GM12878 (cell line): Measurements from ENCODE around the gene ARHGEF33. TPM values are rescaled to one million over a fixed set of nuclear protein-coding genes. Genes with fewer than 3 reads are reported as not detected.

ENCODE experiments used
- ATAC-seq: fragments of 200-7000 bp; cut with Tn5 transposase; 3 replicates; pipeline ENCODE4 v1.9.1; 2020; ENCODE audit warnings: mild to moderate bottlenecking, moderate library complexity
- BruUV-seq: library from RNA; stranded (reverse); fragments of 400-500 nt; replicated peaks from 2 replicates; lab custom pipeline; 2021; lab: Mats Ljungman, UMichigan
- CTCF ChIA-PET: fragments of 300-600 bp; sonication (Branson Sonifier 250); formaldehyde crosslinking; extraction: SDS; loops from one replicate; lab custom pipeline; 2021; ENCODE audit warnings: inconsistent platforms; lab: Yijun Ruan, JAX
- POLR2A ChIA-PET: fragments of 350-600 bp; formaldehyde crosslinking; extraction: SDS; loops from one replicate; lab custom pipeline; 2021; ENCODE audit warnings: inconsistent platforms; lab: Charles Lee
- RAD21 ChIA-PET: fragments of 300-600 bp; sonication (Branson Sonifier 250); formaldehyde crosslinking; loops from one replicate; lab custom pipeline; 2023; ENCODE audit warnings: antibody characterized with exemption; ENCODE audit not compliant: unreplicated experiment; lab: Charles Lee
- SMC1A ChIA-PET: fragments of 300-600 bp; sonication (Branson Sonifier 250); formaldehyde crosslinking; loops from one replicate; lab custom pipeline; 2023; ENCODE audit not compliant: unreplicated experiment, uncharacterized antibody; lab: Charles Lee
- DNase-seq: peaks from one replicate; pipeline ENCODE4 v3.0.0-alpha.2; 2011; ENCODE audit warnings: low read depth, low spot score
- FAIRE-seq: peaks from 3 replicates; lab custom pipeline; 2011; peaks lifted over from hg19 to GRCh38; lab: Jason Lieb, UNC
- H2AFZ ChIP-seq: 2 replicates; pipeline ENCODE4 v1.6.0; 2011; ENCODE audit warnings: low read depth, low read length, control low read depth; ENCODE audit not compliant: control insufficient read depth
- H3K27ac ChIP-seq: 2 replicates; pipeline ENCODE4 v1.5.1; 2011; ENCODE audit warnings: control low read depth; ENCODE audit not compliant: control insufficient read depth, insufficient read depth
- H3K27me3 ChIP-seq, 2 experiments: replicated peaks in 1 of 2; 2 replicates each; pipeline versions ENCODE4 v1.6.0 to v1.6.1; 2011; ENCODE audit warnings: low read length in 1 of 2; ENCODE audit not compliant: control insufficient read depth in 2 of 2, insufficient read depth in 2 of 2
- H3K36me3 ChIP-seq, 2 experiments: 2 replicates each; pipeline ENCODE4 v1.5.1; 2011; ENCODE audit warnings: low read length in 1 of 2; ENCODE audit not compliant: control insufficient read depth in 2 of 2, insufficient read depth in 2 of 2
- H3K4me1 ChIP-seq: 2 replicates; pipeline ENCODE4 v1.6.1; 2011; ENCODE audit warnings: mild to moderate bottlenecking, low read length, moderate library complexity, mixed read lengths; ENCODE audit not compliant: control insufficient read depth, insufficient read depth
- H3K4me2 ChIP-seq: 2 replicates; pipeline ENCODE4 v1.6.0; 2011; ENCODE audit warnings: control low read depth; ENCODE audit not compliant: control insufficient read depth, insufficient read depth
- H3K4me3 ChIP-seq: fragments of 200-600 bp; sonication (generic); 2 replicates; pipeline ENCODE4 v1.5.1; 2016
- H3K79me2 ChIP-seq: 2 replicates; pipeline ENCODE4 v1.6.0; 2011; ENCODE audit warnings: low read length; ENCODE audit not compliant: control insufficient read depth, insufficient read depth
- H3K9ac ChIP-seq: 2 replicates; pipeline ENCODE4 v1.8.0; 2011; ENCODE audit warnings: low read length, control low read depth, mixed read lengths; ENCODE audit not compliant: control insufficient read depth, insufficient read depth
- H3K9me3 ChIP-seq: replicated peaks from 3 replicates; pipeline ENCODE4 v1.5.1; 2011; ENCODE audit warnings: mild to moderate bottlenecking, low read length; ENCODE audit not compliant: control insufficient read depth, insufficient read depth
- H4K20me1 ChIP-seq: 2 replicates; pipeline ENCODE4 v1.6.0; 2011; ENCODE audit not compliant: control insufficient read depth, insufficient read depth
- CEBPZ ChIP-seq: fragments of 150-350 bp; IDR thresholded peaks from 2 replicates; pipeline ENCODE4 v1.6.1; 2016; ENCODE audit warnings: low read depth, low read length
- CHD4 ChIP-seq: fragments of 200-600 bp; sonication (generic); IDR thresholded peaks from 2 replicates; pipeline ENCODE4 v1.6.1; 2016; ENCODE audit warnings: mild to moderate bottlenecking
- EZH2 ChIP-seq: IDR thresholded peaks from 2 replicates; pipeline ENCODE4 v1.6.1; 2012; ENCODE audit warnings: low read depth, mild to moderate bottlenecking, control low read depth, inconsistent platforms, low read length, borderline replicate concordance; ENCODE audit not compliant: control insufficient read depth
- HDAC2 ChIP-seq: fragments of 200-600 bp; sonication (generic); IDR thresholded peaks from 2 replicates; pipeline ENCODE4 v1.6.1; 2017
- REST ChIP-seq: IDR thresholded peaks from 2 replicates; pipeline ENCODE4 v1.6.1; 2012; ENCODE audit warnings: mild to moderate bottlenecking, low read depth, low read length
- RUNX3 ChIP-seq: IDR thresholded peaks from 2 replicates; pipeline ENCODE4 v1.6.1; 2012; ENCODE audit warnings: low read length, inconsistent platforms
- STAT3 ChIP-seq: IDR thresholded peaks from 2 replicates; pipeline ENCODE4 v1.6.1; 2011; ENCODE audit warnings: low read depth, low read length, improper control_type of control experiment
- TBL1XR1 ChIP-seq: IDR thresholded peaks from 2 replicates; pipeline ENCODE4 v1.6.1; 2012; ENCODE audit warnings: low read depth, low read length, improper control_type of control experiment
- ZNF592 ChIP-seq: fragments of 450-650 bp; IDR thresholded peaks from 2 replicates; pipeline ENCODE4 v1.6.1; 2017; ENCODE audit warnings: mild to moderate bottlenecking, moderate library complexity
- WGBS: methylation state at CpG from one replicate; pipeline ENCODE4 v1.1.6; 2016; ENCODE audit warnings: low lambda C conversion rate; ENCODE audit not compliant: insufficient replicate concordance, insufficient coverage; ENCODE audit errors: missing lambda C conversion rate; 5-methylcytosine and 5-hydroxymethylcytosine counted together
- in situ Hi-C: fragments of 300-500 bp; cut with MboI; formaldehyde crosslinking; loops from 9 replicates; pipeline ENCODE4 v1.14.3; 2018; ENCODE audit warnings: mixed read lengths
- intact Hi-C: fragments of 100-400 bp; cut with micrococcal nuclease; formaldehyde crosslinking; loops from one replicate; pipeline ENCODE4 v1.14.2; 2022; ENCODE audit not compliant: unreplicated experiment
- polyA plus RNA-seq, 11 experiments: library from polyadenylated mRNA; depleted of rRNA in 4 of 11; unstranded in 6 of 11; stranded (reverse) in 5 of 11; fragments of >200 nt; fragmentation: Nextera tagmentation in 4 of 11; fragmentation: Illumina TruSeq in 1 of 11; extraction: Ambion mirVana in 4 of 11; extraction: Trizol in 1 of 11; gene quantifications; 1 replicate in 1 of 11; 2 replicates in 10 of 11; pipeline versions ENCODE4 v1.2.1 to v1.2.3, GENCODE V29; 2011 to 2016; ENCODE audit warnings: inconsistent platforms in 2 of 11, missing spikeins in 2 of 11, low read depth in 1 of 11
- total RNA-seq, 4 experiments: library from RNA; depleted of rRNA in 3 of 4; stranded (reverse); fragments of >200 nt in 3 of 4; fragmentation: Illumina TruSeq in 1 of 4; extraction: Trizol in 1 of 4; gene quantifications; 2 replicates each; pipeline versions ENCODE4 v1.2.1 to v1.2.3, GENCODE V29; 2013 to 2021
- TF ChIP-seq, protein P1 (sequence below): fragments of 450-650 bp; formaldehyde crosslinking; IDR thresholded peaks from 2 replicates; pipeline ENCODE4 v1.4.0; 2022; ENCODE audit warnings: mild to moderate bottlenecking, moderate library complexity

Gene ARHGEF33
- total and polyA plus RNA-seq, 10 of the 15 experiments (the other 5 are each of a cell fraction or from before 2014, with no cell fraction given), result 0.01 to 0.08 (median 0.05) TPM; not detected in 4

DNA sequence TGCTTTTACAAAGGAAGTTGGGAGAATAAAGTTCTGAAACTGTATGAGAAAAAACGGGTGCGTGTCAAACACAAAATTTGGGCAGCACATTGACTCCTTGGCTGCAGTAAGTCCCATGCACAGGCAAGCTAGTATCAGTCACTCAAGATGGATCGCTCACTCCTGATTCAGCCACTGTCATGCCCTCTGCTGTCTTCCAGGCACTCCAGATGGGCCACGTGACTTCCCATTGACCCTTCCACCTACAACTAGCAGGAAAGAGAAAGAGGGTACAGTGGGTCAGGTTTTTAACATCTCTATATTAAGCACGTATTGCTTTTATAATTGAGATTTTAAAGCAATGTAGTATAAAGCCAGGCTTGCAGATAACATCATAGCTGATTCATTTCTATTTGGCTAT is 8.6 kb downstream of the ARHGEF33 start:
- in situ Hi-C loops (no loop called here), intact Hi-C loops (no loop called here)
- DNase-seq, result no peak
- no peak overlapping the region for H3K4me2 ChIP-seq
- no peak for FAIRE-seq
- no peak overlapping the region for H3K27ac ChIP-seq
- no peaks in the 10 kb centered on the region for H3K27me3 ChIP-seq
- no peaks in the 10 kb centered on the region for H3K36me3 ChIP-seq
- ChIA-PET CTCF (no interaction called here), SMC1A (no interaction called here), RAD21 (no interaction called here), POLR2A (no interaction called here)
- H4K20me1 ChIP-seq, result no peaks in the 10 kb centered on the region
- H3K79me2 ChIP-seq, result no peaks in the 10 kb centered on the region
- WGBS, result 57% methylated on average over 5 of the region's 5 CpGs
- H3K4me3 ChIP-seq, result no peak overlapping the region
- no peak overlapping the region for H3K9ac ChIP-seq
- no peak for ATAC-seq
- H3K9me3 ChIP-seq, result no peaks in the 10 kb centered on the region
- BruUV-seq, result no TSS peak
- H2AFZ ChIP-seq, result no peak overlapping the region
- no peaks in the 10 kb centered on the region for H3K4me1 ChIP-seq
- TF ChIP-seq TBL1XR1 (no peak), EZH2 (no peak), REST (no peak), CEBPZ (no peak), CHD4 (no peak), ZNF592 (no peak), RUNX3 (no peak), HDAC2 (no peak), STAT3 (no peak)
- TF ChIP-seq, protein P1, sequence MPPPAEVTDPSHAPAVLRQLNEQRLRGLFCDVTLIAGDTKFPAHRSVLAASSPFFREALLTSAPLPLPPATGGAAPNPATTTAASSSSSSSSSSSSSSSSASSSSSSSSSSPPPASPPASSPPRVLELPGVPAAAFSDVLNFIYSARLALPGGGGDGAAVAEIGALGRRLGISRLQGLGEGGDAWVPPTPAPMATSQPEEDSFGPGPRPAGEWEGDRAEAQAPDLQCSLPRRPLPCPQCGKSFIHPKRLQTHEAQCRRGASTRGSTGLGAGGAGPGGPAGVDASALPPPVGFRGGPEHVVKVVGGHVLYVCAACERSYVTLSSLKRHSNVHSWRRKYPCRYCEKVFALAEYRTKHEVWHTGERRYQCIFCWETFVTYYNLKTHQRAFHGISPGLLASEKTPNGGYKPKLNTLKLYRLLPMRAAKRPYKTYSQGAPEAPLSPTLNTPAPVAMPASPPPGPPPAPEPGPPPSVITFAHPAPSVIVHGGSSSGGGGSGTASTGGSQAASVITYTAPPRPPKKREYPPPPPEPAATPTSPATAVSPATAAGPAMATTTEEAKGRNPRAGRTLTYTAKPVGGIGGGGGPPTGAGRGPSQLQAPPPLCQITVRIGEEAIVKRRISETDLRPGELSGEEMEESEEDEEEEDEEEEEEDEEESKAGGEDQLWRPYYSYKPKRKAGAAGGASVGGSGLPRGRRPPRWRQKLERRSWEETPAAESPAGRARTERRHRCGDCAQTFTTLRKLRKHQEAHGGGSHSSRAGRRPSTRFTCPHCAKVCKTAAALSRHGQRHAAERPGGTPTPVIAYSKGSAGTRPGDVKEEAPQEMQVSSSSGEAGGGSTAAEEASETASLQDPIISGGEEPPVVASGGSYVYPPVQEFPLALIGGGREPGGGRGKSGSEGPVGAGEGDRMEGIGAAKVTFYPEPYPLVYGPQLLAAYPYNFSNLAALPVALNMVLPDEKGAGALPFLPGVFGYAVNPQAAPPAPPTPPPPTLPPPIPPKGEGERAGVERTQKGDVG (CRISPR knock-in tag), result no peak
